HG03095 (cell line): ENCODE results near the gene LRRN2.

Source experiments
- ATAC-seq: cut with Tn5 transposase; IDR thresholded peaks from one replicate; pipeline ENCODE4 v1.9.1; 2021; ENCODE audit warnings: moderate library complexity; ENCODE audit not compliant: unreplicated experiment

LRRN2 gene

DNA sequence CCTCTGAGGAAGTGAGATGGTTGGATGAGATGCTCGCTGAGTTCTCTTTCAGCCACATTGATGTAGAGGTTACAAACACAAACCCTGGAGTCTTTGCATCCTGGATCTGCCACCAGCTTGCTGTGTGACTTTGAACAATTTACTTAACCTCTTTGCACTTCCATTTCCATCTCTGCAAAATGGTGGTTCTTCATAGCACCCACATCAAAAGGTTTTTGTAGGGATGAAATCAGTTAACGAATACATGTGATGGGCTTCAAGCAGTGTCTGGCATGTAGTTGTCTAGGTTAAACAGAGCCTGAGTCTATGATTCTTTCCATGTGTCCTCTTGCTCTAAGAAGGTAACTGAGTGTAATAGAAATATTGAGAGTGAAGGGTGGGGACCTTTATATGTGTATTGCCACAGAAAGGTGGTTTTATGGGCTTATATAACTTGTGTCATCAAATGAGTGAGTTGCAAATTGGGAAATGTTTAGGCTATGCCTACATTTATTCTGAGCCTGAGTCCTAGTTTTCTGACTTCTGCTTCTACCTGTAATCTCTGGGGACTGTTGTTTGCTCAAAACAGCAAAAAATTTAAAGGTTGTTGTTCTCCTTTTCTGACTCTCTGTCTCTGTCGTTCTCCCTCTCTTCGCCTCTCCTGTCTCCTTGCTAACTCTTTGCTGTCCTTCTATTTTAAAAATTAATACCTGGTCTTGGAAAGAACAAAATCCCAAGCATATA lies 27.3 kb upstream of the LRRN2 start:
- ATAC-seq = no peak

GRCh38 chr1:204711947-204712701 lies 26.6 kb upstream of the LRRN2 start:
- no peak for ATAC-seq

- no peak for ATAC-seq
Measured at GRCh38 chr1:204711103-204711946, 25.8 kb upstream of the LRRN2 start.

DNA sequence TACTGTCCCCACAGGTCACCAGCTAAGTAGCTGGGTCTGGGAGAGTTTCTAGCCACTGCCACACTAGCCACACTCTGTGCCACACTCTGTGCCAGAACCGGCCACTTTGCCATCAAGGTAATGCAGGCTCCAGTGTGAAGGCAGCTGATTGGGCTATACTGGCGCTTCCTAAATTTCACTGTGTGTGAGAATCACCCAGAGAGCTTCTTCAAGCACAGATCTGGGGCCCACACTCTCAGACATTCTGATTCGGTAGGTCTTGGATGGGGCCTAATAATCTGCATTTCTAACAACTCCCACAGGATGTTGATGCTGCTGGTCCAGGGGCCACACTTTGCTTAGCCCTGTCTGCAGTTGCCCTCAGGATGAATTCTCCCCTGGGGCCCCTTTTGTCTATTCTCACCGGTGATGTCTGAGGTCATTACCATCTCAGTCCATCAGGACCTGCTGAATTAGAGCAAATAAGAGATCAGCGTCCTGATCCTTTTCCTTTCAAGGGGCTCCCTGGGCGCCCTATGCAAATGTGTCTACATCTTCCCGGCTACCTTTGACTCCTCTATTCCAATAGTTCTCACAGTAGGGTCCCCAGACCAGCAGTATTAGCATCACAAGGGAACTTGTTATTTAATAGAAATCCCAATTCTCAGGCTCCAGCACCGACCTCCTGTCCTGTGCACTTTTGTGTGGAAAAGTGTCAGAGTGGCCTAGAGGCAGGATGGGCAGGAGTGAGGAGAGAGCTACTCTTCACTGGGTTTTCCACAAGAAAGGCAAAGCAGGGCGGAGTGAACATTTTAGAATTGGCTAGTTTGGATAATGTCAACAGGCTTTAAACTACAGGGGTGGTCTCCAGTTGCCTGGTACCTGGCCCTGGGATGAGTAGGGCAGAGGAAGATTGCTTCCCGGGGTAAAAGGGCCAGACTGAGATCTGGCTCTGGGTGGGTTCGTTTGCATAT lies 24.7 kb upstream of the LRRN2 start:
- ATAC-seq = no peak

GRCh38 chr1:204709021-204709420 lies 23.5 kb upstream of the LRRN2 start:
- ATAC-seq = no peak

DNA sequence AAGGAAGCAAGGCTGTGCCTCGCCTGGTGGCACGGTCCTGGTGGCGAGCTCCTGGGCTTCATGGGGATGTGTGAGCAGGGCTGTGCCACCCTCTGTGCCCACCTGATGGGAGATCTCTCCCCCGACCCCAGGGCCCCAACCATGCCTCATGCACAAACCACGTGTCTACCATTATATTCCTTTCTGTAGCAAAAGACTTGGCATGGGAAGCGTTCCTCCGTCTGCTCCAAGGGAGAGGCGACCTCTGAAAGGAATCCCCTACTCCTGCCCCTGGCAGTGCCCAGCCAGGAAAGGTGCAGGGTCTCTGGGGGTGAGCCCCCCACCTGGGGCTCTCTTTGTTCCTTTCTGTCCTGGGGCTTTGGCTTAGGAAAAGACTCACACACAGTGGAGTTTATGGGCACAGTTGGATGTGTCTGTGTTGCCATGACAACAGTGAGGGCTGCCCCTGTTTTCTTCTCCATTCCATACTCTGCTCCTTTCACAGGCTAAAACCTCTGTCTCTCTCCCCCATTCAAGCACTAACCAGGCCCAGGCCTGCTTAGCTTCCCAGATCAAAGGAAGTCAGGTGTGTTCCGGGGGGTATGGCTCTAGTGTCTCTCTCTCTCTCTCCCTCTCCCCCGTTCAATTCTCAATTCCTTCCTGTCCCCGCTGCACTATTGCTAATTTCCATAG lies 21.4 kb upstream of the LRRN2 start:
- no peak for ATAC-seq

DNA sequence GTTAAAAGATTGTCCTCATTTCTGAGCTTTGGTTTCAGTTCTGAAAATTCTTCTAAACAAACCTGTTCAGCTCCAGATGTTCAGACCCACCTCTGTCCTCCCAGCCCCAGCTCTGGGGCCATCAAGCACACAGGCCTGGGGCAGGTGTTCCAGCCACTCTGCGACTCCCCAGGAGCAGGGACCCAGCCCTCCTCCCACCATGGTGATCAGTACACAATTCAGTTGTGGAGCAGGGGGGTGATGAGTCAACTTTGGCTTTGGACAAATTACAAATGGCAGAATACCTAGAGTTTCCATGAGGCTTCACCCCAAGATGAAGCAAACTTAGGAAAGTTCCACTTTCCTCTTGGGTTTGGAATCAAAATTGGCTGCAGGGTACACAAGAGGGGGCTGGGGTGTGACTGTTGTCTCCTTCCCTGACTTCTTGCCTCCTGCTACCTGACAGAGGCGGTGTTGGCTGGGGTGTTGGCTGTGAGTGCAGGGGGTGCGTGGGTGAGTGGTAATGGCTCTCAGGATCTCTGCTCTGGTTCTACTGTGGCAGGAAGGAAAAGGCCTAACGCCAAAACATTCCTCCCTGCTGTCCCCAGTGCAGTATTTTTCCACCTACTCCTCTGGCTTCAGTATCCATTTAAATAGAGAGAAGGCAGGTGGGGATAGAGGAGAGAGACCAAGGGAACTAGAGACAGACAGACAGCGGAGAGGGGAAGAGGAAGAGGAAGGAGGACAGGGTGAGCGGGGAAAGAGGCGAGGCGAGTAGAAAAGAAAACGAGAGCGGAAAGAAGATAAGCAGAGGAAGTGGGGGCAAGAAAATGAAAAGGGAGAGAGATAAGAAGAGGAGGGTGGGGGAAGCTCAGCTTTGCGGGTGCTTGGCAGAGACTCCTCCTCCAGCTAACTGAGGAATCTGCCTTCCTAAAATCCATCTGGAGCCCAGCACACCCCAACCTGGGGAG lies 20.6 kb upstream of the LRRN2 start:
- ATAC-seq = no peak

- no peak for ATAC-seq
Measured at GRCh38 chr1:204705493-204705811, 19.9 kb upstream of the LRRN2 start.

GRCh38 chr1:204704794-204705492 lies 19.4 kb upstream of the LRRN2 start:
- ATAC-seq = no peak

DNA sequence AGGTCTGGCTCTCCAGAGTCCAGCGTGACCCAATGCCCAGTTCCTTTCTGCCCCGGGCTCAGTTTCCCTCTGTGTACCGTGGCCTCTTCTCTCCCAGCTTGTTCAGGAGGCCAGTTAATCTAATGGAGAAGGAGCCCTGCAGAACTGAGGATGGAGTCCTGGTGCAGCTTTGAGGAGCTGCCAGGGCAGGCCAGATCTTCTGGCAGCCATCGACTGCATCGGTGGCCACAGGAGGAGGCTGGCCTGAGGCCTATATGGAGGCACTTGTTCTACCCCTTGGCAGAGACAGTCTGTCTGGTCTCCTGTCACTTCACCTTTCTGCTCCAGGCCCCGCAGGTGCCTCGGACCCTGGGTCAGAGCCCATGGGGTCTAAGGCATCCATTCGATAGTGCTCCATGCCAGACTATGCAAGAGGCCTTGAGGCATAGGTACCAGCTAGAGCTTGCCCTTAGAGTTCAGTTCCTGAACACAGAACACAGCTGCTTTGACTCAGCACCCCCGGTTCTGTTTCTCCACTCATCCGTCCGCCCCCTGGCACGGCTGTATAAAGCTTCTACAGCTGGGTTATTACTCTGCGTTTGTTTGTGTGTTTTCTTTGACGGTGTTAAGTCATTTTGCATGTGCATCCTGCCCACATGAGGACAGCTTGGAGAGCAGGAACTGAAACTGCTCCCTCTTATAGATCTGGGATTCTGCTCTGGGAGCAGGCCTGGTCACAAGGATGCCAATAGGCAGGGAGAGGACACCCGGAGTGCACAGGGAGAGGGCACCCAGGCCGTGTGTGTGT lies 18.5 kb upstream of the LRRN2 start:
- ATAC-seq = no peak

- no peak for ATAC-seq
Measured at GRCh38 chr1:204703268-204703664, 17.7 kb upstream of the LRRN2 start.

DNA sequence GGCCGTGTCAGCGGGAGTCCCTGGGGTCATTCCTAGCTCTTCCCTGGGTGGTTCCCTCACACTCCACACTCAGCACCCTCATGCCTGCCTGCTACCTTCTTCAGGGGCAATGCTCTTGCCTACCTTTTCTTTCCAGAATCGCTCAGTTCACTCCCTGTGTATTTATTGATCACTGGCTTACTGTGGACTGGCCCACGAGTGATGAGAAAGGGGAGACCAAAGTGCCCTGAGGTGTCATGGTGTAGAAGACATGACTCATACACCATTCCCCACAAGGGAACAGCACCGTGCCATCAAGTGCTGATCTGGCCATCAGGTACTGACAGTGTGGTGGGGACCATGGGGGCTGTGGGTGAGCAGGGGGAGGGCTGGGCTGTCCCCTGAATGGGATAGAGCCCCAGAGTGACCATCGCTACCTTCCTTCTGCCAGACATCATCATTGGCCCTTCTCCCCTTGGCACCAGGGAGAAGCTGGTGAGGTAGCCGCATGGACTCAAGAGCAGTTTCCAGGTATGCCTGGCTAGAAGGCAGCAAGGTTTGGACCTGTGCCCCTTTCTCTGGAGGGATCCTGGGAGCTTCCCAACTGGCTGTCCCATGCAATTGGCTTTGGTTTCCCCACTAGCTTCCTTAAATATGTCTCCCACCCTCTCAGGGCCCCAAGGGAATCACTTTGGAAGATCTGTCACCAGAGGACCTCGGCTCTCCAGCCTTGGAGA lies 17.2 kb upstream of the LRRN2 start:
- ATAC-seq = no peak

DNA sequence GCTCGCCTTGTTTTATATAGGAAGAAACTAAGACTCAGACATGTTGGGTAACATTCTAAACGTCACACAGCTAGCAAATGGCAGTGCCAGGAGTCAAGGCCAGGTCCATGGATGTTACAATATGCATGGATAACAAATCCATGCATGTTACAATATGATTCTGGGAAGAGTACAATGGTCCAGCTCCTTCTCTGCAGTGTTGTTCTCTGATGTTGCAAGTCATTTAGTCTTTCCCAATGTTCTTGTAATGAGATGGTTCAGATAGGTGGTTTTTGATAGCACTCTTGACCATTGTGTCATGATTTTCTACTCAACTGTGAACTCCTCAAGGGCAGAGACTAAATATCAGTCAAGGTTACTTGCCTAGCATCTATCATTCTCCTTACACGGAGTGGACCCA lies 15.7 kb upstream of the LRRN2 start:
- no peak for ATAC-seq

DNA sequence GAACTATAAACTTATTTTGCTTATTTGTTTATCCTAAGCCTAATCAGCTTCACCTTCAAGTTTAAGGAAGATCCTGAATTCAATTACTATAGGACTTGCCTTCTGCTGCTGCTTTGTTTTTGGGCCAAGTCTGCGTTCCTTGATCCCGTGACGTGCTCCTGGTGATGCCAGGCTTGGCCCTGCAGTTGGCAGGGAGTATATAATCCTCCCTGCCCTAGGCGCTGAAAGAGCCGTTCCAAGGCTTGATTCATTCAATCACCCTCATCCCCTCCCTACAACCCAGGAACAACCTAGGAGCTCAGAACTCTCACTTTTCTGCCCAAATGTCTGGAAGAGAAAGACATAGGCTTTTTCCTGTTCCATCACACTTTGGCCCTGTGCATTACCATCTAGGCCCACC lies 12.4 kb upstream of the LRRN2 start:
- no peak for ATAC-seq

DNA sequence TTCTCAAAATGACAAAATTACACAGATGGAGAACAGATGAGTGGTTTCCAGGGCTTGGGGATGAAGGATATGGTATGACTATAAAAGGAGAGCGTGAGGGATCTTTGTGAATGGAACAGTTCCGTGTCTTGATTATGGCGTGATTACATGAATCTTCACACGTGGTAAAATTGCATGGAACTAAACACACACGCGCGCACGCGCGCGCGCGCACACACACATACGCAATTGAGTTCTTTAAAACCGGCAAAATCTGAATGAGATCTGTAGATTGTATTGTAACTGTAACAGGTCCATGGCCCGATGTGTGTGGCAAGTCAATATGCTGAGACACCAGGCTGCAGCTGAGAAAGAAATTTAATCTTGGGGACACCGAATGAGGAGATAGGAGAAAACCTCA lies 11.1 kb upstream of the LRRN2 start:
- ATAC-seq = no peak

GRCh38 chr1:204695692-204696091 lies 10.2 kb upstream of the LRRN2 start:
- ATAC-seq = no peak

DNA sequence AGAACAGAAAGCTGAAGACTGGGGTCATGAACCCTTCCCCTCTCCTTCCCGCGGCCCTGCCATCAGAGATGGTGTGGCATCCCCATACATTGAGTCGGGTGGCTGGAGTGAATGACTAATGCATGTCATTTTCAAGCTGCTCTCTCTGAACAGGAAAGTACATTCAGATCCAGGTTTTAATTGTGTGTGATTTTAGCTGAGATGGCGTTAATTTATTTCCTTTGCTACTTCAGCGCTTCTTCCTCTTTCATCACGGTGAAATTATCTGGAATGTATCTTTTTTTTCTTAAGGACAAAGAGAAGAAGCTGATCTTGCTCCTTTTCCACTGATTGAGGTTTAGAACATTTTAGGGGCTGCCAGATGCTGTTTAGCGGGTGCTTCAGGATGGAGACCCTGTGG lies 8.6 kb upstream of the LRRN2 start:
- ATAC-seq = no peak
